ENCODE data around the gene TNNT2.

DNA sequence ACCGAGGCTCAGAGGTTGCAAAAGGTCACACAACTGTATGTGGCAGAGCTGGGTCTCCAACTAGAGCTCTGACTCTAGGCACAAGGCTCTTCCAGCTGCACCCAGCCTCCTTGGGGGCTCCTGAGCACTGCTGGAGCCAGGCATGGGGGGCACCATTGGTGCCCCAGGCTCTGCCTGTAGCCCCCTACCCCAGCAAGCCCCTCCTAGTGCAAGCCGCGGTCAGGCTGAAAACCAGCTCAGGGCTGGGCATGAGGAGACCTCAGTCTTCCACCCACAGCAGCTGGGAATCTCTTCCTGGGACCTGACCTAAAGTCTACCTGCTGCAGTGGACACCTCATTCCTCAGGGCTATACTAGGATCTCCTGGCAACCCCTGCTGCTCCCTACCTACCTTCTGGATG, 14.6 kb downstream of the TNNT2 start:
- TF ChIP-seq, protein P1, sequence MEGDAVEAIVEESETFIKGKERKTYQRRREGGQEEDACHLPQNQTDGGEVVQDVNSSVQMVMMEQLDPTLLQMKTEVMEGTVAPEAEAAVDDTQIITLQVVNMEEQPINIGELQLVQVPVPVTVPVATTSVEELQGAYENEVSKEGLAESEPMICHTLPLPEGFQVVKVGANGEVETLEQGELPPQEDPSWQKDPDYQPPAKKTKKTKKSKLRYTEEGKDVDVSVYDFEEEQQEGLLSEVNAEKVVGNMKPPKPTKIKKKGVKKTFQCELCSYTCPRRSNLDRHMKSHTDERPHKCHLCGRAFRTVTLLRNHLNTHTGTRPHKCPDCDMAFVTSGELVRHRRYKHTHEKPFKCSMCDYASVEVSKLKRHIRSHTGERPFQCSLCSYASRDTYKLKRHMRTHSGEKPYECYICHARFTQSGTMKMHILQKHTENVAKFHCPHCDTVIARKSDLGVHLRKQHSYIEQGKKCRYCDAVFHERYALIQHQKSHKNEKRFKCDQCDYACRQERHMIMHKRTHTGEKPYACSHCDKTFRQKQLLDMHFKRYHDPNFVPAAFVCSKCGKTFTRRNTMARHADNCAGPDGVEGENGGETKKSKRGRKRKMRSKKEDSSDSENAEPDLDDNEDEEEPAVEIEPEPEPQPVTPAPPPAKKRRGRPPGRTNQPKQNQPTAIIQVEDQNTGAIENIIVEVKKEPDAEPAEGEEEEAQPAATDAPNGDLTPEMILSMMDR (IDR thresholded peaks at IDR 0.05), result no peak
- no peak for TF ChIP-seq POLR2A (IDR thresholded peaks at IDR 0.05)
- no peak for TF ChIP-seq EP300 (IDR thresholded peaks at IDR 0.05)

All from tibial nerve (tissue), 4 donors.